GM12878 (cell line): ENCODE data around the gene INHA. TPM values are rescaled to one million over a fixed set of nuclear protein-coding genes. Genes with fewer than 3 reads are reported as not detected.
A peak's percentile ranks its signal among the peaks of the same experiment; 100 is the strongest.

Source experiments
- BHLHE40 ChIP-seq, 2 experiments: fragments of 450-650 bp in 1 of 2; IDR thresholded peaks; 2 replicates each; pipeline ENCODE4 v1.6.1; 2011 to 2017; ENCODE audit warnings: low read depth in 2 of 2, borderline replicate concordance in 1 of 2, improper control_type of control experiment in 1 of 2, low read length in 1 of 2, mild to moderate bottlenecking in 1 of 2
- CBFB ChIP-seq: IDR thresholded peaks from 2 replicates; pipeline ENCODE4 v1.6.1; 2016; ENCODE audit warnings: antibody characterized with exemption, low read depth
- EGR1 ChIP-seq, 2 experiments: IDR thresholded peaks; 1 replicate in 1 of 2; 2 replicates in 1 of 2; pipeline ENCODE4 v1.6.1; 2011 to 2012; ENCODE audit warnings: low read depth in 2 of 2, low read length in 2 of 2, borderline replicate concordance in 1 of 2, mild to moderate bottlenecking in 1 of 2, moderate library complexity in 1 of 2
- EP300 ChIP-seq, 2 experiments: fragments of 150-350 bp in 1 of 2; IDR thresholded peaks; 2 replicates each; pipeline ENCODE4 v1.6.1; 2011 to 2012; ENCODE audit warnings: low read depth in 2 of 2, low read length in 2 of 2, borderline replicate concordance in 1 of 2, improper control_type of control experiment in 1 of 2, inconsistent platforms in 1 of 2; ENCODE audit not compliant: control insufficient read depth in 1 of 2
- ESRRA ChIP-seq: IDR thresholded peaks from 2 replicates; pipeline ENCODE4 v1.6.1; 2012; ENCODE audit warnings: mild to moderate bottlenecking, low read length, improper control_type of control experiment
- JUND ChIP-seq: IDR thresholded peaks from 2 replicates; pipeline ENCODE4 v1.6.1; 2012; ENCODE audit warnings: low read depth, mild to moderate bottlenecking, low read length, improper control_type of control experiment, moderate library complexity
- KAT2A ChIP-seq: conservative IDR thresholded peaks from 2 replicates; pipeline ENCODE4 v1.6.1; 2011; ENCODE audit warnings: low read depth, low read length; ENCODE audit not compliant: control insufficient read depth
- POLR2AphosphoS2 ChIP-seq: IDR thresholded peaks from 2 replicates; pipeline ENCODE4 v1.6.1; 2011; ENCODE audit warnings: low read depth, mild to moderate bottlenecking, low read length, improper control_type of control experiment, moderate library complexity
- RUNX3 ChIP-seq: IDR thresholded peaks from 2 replicates; pipeline ENCODE4 v1.6.1; 2012; ENCODE audit warnings: low read length, inconsistent platforms
- SMARCA5 ChIP-seq: fragments of 450-650 bp; IDR thresholded peaks from 2 replicates; pipeline ENCODE4 v1.6.1; 2017; ENCODE audit warnings: mild to moderate bottlenecking
- SP1 ChIP-seq: IDR thresholded peaks from one replicate; pipeline ENCODE4 v1.6.1; 2011; ENCODE audit warnings: low read depth, low read length
- SPI1 ChIP-seq: IDR thresholded peaks from 2 replicates; pipeline ENCODE4 v1.6.1; 2011; ENCODE audit warnings: low read depth, mild to moderate bottlenecking, low read length, moderate library complexity, borderline replicate concordance; ENCODE audit not compliant: insufficient read depth
- TBL1XR1 ChIP-seq: IDR thresholded peaks from 2 replicates; pipeline ENCODE4 v1.6.1; 2012; ENCODE audit warnings: low read depth, low read length, improper control_type of control experiment
- TCF12 ChIP-seq: IDR thresholded peaks from 2 replicates; pipeline ENCODE4 v1.6.1; 2011; ENCODE audit warnings: low read depth, mild to moderate bottlenecking, low read length
- TCF7 ChIP-seq: IDR thresholded peaks from 2 replicates; pipeline ENCODE4 v1.6.1; 2014; ENCODE audit warnings: antibody characterized with exemption, borderline replicate concordance
- ZNF217 ChIP-seq: fragments of 450-650 bp; IDR thresholded peaks from 2 replicates; pipeline ENCODE4 v1.6.1; 2017; ENCODE audit warnings: antibody characterized with exemption, mild to moderate bottlenecking
- ZNF384 ChIP-seq: IDR thresholded peaks from 2 replicates; pipeline ENCODE4 v1.6.1; 2012; ENCODE audit warnings: low read depth, mild to moderate bottlenecking, low read length, improper control_type of control experiment, borderline replicate concordance
- polyA plus RNA-seq, 11 experiments: library from polyadenylated mRNA; depleted of rRNA in 4 of 11; unstranded in 6 of 11; stranded (reverse) in 5 of 11; fragments of >200 nt; fragmentation: Nextera tagmentation in 4 of 11; fragmentation: Illumina TruSeq in 1 of 11; extraction: Ambion mirVana in 4 of 11; extraction: Trizol in 1 of 11; gene quantifications; 1 replicate in 1 of 11; 2 replicates in 10 of 11; pipeline versions ENCODE4 v1.2.1 to v1.2.3, GENCODE V29; 2011 to 2016; ENCODE audit warnings: inconsistent platforms in 2 of 11, missing spikeins in 2 of 11, low read depth in 1 of 11
- total RNA-seq, 4 experiments: library from RNA; depleted of rRNA in 3 of 4; stranded (reverse); fragments of >200 nt in 3 of 4; fragmentation: Illumina TruSeq in 1 of 4; extraction: Trizol in 1 of 4; gene quantifications; 2 replicates each; pipeline versions ENCODE4 v1.2.1 to v1.2.3, GENCODE V29; 2013 to 2021
- TF ChIP-seq, protein P1 (sequence below): fragments of 450-650 bp; IDR thresholded peaks from 2 replicates; pipeline ENCODE4 v1.6.1; 2017; ENCODE audit warnings: low read depth, mild to moderate bottlenecking, moderate library complexity
- TF ChIP-seq, protein P2 (sequence below): fragments of 450-650 bp; IDR thresholded peaks from 2 replicates; pipeline ENCODE4 v1.6.1; 2017; ENCODE audit warnings: antibody characterized with exemption, mild to moderate bottlenecking, moderate library complexity
- TF ChIP-seq, protein P3 (sequence below): fragments of 450-650 bp; conservative IDR thresholded peaks from 2 replicates; pipeline ENCODE4 v1.6.1; 2017; ENCODE audit warnings: mild to moderate bottlenecking, moderate library complexity
- TF ChIP-seq, protein P4 (sequence below): fragments of 450-650 bp; IDR thresholded peaks from 2 replicates; pipeline ENCODE4 v1.6.1; 2017; ENCODE audit warnings: mild to moderate bottlenecking, low read depth, inconsistent platforms; ENCODE audit not compliant: poor library complexity, severe bottlenecking

The INHA gene
- total and polyA plus RNA-seq, 10 of the 15 experiments (the other 5 are each of a cell fraction or from before 2014, with no cell fraction given), result not detected

DNA sequence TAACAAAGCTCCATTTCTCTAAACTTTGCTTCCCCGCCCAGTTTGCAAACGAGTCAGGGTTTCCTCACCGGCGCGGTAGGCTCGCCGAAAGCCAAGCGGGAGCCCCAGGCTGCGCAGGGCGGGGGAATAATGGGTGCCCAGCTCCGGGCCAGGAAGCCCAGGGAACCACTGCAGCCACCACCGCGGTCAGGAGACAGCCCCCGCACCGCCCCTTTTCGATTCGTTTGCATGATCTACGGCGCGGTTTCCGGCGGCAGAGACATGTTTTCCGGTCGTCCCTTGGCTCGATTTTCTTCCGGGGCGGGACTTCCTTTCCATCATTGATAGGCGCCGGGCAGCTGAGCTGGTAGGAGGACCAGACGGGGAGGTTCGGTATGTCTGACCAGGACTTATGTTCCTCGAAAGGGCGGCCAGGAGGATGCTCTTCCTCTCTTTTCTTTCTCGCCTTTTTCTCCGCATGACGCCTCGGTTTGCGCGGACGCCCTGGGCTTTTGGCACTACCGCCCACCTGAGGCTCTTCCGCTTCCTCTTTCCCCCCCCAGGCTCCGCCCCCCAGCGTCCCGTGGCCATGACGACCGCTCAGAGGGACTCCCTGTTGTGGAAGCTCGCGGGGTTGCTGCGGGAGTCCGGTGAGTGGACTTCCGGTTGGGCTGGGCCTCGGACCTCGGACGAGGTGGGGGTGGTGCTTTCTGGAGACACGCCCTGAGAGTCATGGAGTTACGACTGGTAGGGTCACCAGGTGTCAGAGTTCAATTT is 25.6 kb downstream of the INHA start, which contains the start of gene STK11IP (continued):
- TF ChIP-seq, protein P1, sequence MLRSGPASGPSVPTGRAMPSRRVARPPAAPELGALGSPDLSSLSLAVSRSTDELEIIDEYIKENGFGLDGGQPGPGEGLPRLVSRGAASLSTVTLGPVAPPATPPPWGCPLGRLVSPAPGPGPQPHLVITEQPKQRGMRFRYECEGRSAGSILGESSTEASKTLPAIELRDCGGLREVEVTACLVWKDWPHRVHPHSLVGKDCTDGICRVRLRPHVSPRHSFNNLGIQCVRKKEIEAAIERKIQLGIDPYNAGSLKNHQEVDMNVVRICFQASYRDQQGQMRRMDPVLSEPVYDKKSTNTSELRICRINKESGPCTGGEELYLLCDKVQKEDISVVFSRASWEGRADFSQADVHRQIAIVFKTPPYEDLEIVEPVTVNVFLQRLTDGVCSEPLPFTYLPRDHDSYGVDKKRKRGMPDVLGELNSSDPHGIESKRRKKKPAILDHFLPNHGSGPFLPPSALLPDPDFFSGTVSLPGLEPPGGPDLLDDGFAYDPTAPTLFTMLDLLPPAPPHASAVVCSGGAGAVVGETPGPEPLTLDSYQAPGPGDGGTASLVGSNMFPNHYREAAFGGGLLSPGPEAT, result peak; percentile 63; the same call in 1 of the 2 replicates
- TF ChIP-seq EGR1 (IDR thresholded peaks at IDR 0.05; ENCODE audit: borderline replicate concordance in 1 of 2, low read depth in 2 of 2, low read length in 2 of 2) (peak; percentile 30 to 78), CBFB (peak; percentile 82; the same call in 1 of the 2 replicates), SP1 (peak; percentile 54), TCF12 (no peak), SMARCA5 (0 out of 2 replicates have a peak, but pooled peaks have one; percentile 46), EP300 (IDR thresholded peaks at IDR 0.05; ENCODE audit: borderline replicate concordance in 1 of 2, control insufficient read depth in 1 of 2, low read depth in 2 of 2, low read length in 2 of 2) (no peak), POLR2AphosphoS2 (peak; percentile 83), ZNF217 (no peak), RUNX3 (peak; percentile 92), JUND (no peak), ESRRA (no peak), TBL1XR1 (peak; percentile 48; the same call in 1 of the 2 replicates), ZNF384 (no peak), BHLHE40 (IDR thresholded peaks at IDR 0.05; ENCODE audit: borderline replicate concordance in 1 of 2, low read depth in 2 of 2, low read length in 1 of 2) (peak; percentile 59 to 65; a peak in 3 of 4 replicates), TCF7 (no peak), KAT2A (no peak), SPI1 (peak; percentile 91)
- TF ChIP-seq, protein P2, sequence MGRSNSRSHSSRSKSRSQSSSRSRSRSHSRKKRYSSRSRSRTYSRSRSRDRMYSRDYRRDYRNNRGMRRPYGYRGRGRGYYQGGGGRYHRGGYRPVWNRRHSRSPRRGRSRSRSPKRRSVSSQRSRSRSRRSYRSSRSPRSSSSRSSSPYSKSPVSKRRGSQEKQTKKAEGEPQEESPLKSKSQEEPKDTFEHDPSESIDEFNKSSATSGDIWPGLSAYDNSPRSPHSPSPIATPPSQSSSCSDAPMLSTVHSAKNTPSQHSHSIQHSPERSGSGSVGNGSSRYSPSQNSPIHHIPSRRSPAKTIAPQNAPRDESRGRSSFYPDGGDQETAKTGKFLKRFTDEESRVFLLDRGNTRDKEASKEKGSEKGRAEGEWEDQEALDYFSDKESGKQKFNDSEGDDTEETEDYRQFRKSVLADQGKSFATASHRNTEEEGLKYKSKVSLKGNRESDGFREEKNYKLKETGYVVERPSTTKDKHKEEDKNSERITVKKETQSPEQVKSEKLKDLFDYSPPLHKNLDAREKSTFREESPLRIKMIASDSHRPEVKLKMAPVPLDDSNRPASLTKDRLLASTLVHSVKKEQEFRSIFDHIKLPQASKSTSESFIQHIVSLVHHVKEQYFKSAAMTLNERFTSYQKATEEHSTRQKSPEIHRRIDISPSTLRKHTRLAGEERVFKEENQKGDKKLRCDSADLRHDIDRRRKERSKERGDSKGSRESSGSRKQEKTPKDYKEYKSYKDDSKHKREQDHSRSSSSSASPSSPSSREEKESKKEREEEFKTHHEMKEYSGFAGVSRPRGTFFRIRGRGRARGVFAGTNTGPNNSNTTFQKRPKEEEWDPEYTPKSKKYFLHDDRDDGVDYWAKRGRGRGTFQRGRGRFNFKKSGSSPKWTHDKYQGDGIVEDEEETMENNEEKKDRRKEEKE, result no peak
- TF ChIP-seq, protein P3, sequence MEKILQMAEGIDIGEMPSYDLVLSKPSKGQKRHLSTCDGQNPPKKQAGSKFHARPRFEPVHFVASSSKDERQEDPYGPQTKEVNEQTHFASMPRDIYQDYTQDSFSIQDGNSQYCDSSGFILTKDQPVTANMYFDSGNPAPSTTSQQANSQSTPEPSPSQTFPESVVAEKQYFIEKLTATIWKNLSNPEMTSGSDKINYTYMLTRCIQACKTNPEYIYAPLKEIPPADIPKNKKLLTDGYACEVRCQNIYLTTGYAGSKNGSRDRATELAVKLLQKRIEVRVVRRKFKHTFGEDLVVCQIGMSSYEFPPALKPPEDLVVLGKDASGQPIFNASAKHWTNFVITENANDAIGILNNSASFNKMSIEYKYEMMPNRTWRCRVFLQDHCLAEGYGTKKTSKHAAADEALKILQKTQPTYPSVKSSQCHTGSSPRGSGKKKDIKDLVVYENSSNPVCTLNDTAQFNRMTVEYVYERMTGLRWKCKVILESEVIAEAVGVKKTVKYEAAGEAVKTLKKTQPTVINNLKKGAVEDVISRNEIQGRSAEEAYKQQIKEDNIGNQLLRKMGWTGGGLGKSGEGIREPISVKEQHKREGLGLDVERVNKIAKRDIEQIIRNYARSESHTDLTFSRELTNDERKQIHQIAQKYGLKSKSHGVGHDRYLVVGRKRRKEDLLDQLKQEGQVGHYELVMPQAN, result peak; percentile 96
- TF ChIP-seq, protein P4, sequence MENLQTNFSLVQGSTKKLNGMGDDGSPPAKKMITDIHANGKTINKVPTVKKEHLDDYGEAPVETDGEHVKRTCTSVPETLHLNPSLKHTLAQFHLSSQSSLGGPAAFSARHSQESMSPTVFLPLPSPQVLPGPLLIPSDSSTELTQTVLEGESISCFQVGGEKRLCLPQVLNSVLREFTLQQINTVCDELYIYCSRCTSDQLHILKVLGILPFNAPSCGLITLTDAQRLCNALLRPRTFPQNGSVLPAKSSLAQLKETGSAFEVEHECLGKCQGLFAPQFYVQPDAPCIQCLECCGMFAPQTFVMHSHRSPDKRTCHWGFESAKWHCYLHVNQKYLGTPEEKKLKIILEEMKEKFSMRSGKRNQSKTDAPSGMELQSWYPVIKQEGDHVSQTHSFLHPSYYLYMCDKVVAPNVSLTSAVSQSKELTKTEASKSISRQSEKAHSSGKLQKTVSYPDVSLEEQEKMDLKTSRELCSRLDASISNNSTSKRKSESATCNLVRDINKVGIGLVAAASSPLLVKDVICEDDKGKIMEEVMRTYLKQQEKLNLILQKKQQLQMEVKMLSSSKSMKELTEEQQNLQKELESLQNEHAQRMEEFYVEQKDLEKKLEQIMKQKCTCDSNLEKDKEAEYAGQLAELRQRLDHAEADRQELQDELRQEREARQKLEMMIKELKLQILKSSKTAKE, result no peak
